Type B pancreatic cell (in vitro differentiated cells): Measurements from ENCODE around the gene CDH12. TPM values are rescaled to one million over a fixed set of nuclear protein-coding genes. Genes with fewer than 3 reads are reported as not detected.

ENCODE experiments used
- DNase-seq: peaks from one replicate; pipeline ENCODE4 v3.0.0; 2021; ENCODE audit warnings: mixed read lengths; ENCODE audit not compliant: unreplicated experiment; ENCODE audit errors: extremely low spot score
- H3K27ac Mint-ChIP-seq: 2 replicates; pipeline ENCODE4 v1.8.0; 2021; ENCODE audit warnings: mild to moderate bottlenecking, mixed read lengths
- H3K27me3 Mint-ChIP-seq: 2 replicates; pipeline ENCODE4 v1.8.0; 2021; ENCODE audit warnings: mixed read lengths
- H3K36me3 Mint-ChIP-seq: 2 replicates; pipeline ENCODE4 v1.8.0; 2021; ENCODE audit warnings: mixed read lengths
- H3K4me1 Mint-ChIP-seq: one replicate; pipeline ENCODE4 v1.8.0; 2021; ENCODE audit warnings: mixed read lengths; ENCODE audit not compliant: unreplicated experiment
- H3K4me3 Mint-ChIP-seq: 2 replicates; pipeline ENCODE4 v1.8.0; 2021; ENCODE audit warnings: mild to moderate bottlenecking, mixed read lengths
- H3K9me3 Mint-ChIP-seq: 2 replicates; pipeline ENCODE4 v1.8.0; 2021; ENCODE audit warnings: mixed read lengths
- CTCF ChIP-seq: fragments of 200-600 bp; sonication (generic); conservative IDR thresholded peaks from 2 replicates; pipeline ENCODE4 v1.5.0; 2021; ENCODE audit warnings: antibody characterized with exemption, mild to moderate bottlenecking
- total RNA-seq: library from RNA; stranded (reverse); gene quantifications from 2 replicates; pipeline ENCODE4 v1.2.1, GENCODE V29; 2021; ENCODE audit warnings: low replicate concordance

Gene CDH12
- total RNA-seq, 1 donor from 2014 or later, result 10.2 TPM

GRCh38 chr5:21739096-21739495, 1114.0 kb downstream of the CDH12 start:
- Mint-ChIP-seq H3K27ac (no peak overlapping the region), H3K4me1 (no peaks in the 10 kb centered on the region), H3K9me3 (no peaks in the 10 kb centered on the region), H3K36me3 (no peaks in the 10 kb centered on the region), H3K27me3 (no peaks in the 10 kb centered on the region), H3K4me3 (no peak overlapping the region)
- no peak for TF ChIP-seq CTCF
- no peak for DNase-seq

- Mint-ChIP-seq H3K27ac (no peak overlapping the region), H3K4me3 (no peak overlapping the region), H3K36me3 (no peaks in the 10 kb centered on the region), H3K4me1 (no peaks in the 10 kb centered on the region), H3K27me3 (no peaks in the 10 kb centered on the region), H3K9me3 (no peaks in the 10 kb centered on the region)
- no peak for DNase-seq
- TF ChIP-seq CTCF, result no peak
Measured at GRCh38 chr5:21723500-21723899, 1129.6 kb downstream of the CDH12 start.

GRCh38 chr5:21711866-21712758, 1141.0 kb downstream of the CDH12 start:
- Mint-ChIP-seq H3K36me3 (no peaks in the 10 kb centered on the region), H3K27ac (no peak overlapping the region), H3K9me3 (no peaks in the 10 kb centered on the region), H3K4me1 (peaks cover 8% of the 10 kb centered on the region), H3K4me3 (no peak overlapping the region), H3K27me3 (no peaks in the 10 kb centered on the region)
- no peak for DNase-seq
- no peak for TF ChIP-seq CTCF

GRCh38 chr5:21709770-21710169, 1143.4 kb downstream of the CDH12 start:
- Mint-ChIP-seq H3K9me3 (no peaks in the 10 kb centered on the region), H3K27me3 (no peaks in the 10 kb centered on the region), H3K36me3 (no peaks in the 10 kb centered on the region), H3K27ac (no peak overlapping the region), H3K4me1 (peaks cover 8% of the 10 kb centered on the region), H3K4me3 (no peak overlapping the region)
- no peak for TF ChIP-seq CTCF
- no peak for DNase-seq

- Mint-ChIP-seq H3K4me3 (no peak overlapping the region), H3K4me1 (peaks cover 4% of the 10 kb centered on the region), H3K27ac (no peak overlapping the region), H3K36me3 (no peaks in the 10 kb centered on the region), H3K27me3 (no peaks in the 10 kb centered on the region), H3K9me3 (no peaks in the 10 kb centered on the region)
- DNase-seq, result no peak
- no peak for TF ChIP-seq CTCF
Measured at GRCh38 chr5:21704974-21705668, 1148.0 kb downstream of the CDH12 start.
